Measurements from ENCODE around the gene NUP188. TPM values are rescaled to one million over a fixed set of nuclear protein-coding genes. Genes with fewer than 3 reads are reported as not detected.

The NUP188 gene
- total and polyA plus RNA-seq, 2 donors (not counting 1 experiment from before 2014, with no cell fraction given) = 42.8 to 83.6 TPM

- peak within 1 kb of the TSS; percentile 84 for H3K27ac Mint-ChIP-seq
- H3K36me3 ChIP-seq (replicated peaks in 1 of 2; ENCODE audit: control extremely low read depth in 1 of 2, control insufficient read depth in 1 of 2, extremely low read depth in 1 of 2, insufficient read depth in 2 of 2, low read length in 1 of 2) = no peaks in the 10 kb centered on the region
- DNase-seq (peak; percentile 93), ATAC-seq (ENCODE audit: low read depth) (peak; percentile 96)
- H3K9me3 Mint-ChIP-seq (ENCODE audit: insufficient read depth) = no peaks in the 10 kb centered on the region
- POLR2A ChIA-PET = interaction anchor here (0.5 to 2.3 kb wide), 4 partner anchors 8 to 709 kb away, joined by 4 to 13 read pairs (median 9); partner anchors contain the start of genes DOLPP1, ENDOG and MIGA2
- H3K4me2 ChIP-seq (replicated peaks; ENCODE audit: low read depth, low read length, poor library complexity, severe bottlenecking) = peak within 1 kb of the TSS; percentile 87
- H3K4me1 Mint-ChIP-seq = peaks cover 19% of the 10 kb centered on the region
- TF ChIP-seq EZH2 (IDR thresholded peaks at IDR 0.05; ENCODE audit: borderline replicate concordance, insufficient read depth, low read depth, low read length, poor library complexity, severe bottlenecking) = no peak
- TF ChIP-seq CTCF (IDR thresholded peaks at IDR 0.05) = peak; percentile 21
- H3K27me3 Mint-ChIP-seq = no peaks in the 10 kb centered on the region
- peak within 1 kb of the TSS in 1 of 2 donors; percentile 70 for H3K27ac ChIP-seq (ENCODE audit: low read length in 2 of 2)
- peak within 1 kb of the TSS; percentile 11 to 76 (median 63) for H3K4me3 ChIP-seq (ENCODE audit: control extremely low read depth in 1 of 5, extremely low read depth in 1 of 5, insufficient read depth in 1 of 5, low read depth in 2 of 5, low read length in 4 of 5)
- H3K9me3 ChIP-seq (ENCODE audit: control extremely low read depth in 1 of 3, control insufficient read depth in 2 of 3, insufficient read depth in 1 of 3, low read length in 2 of 3) = no peaks in the 10 kb centered on the region
- H3K4me1 ChIP-seq (ENCODE audit: control insufficient read depth in 2 of 2, insufficient read depth in 2 of 2, low read length in 2 of 2) = peaks cover 11 to 16% of the 10 kb centered on the region in 2 donors
- CTCF ChIA-PET = interaction anchor here (0.6 to 1.6 kb wide), 8 partner anchors 10 to 597 kb away, joined by 3 to 7 read pairs (median 4); partner anchors contain the start of gene DOLPP1
- 2% methylated on average over 40 of the region's 60 CpGs for WGBS (ENCODE audit: insufficient coverage)
- intact Hi-C loops (cut with micrococcal nuclease) = loop anchor here (1.0 to 2.0 kb wide), 5 partner anchors 8 to 150 kb away; partner anchors contain the start of genes CRAT, DOLK, DOLPP1 and IER5L
- H2AFZ ChIP-seq (ENCODE audit: insufficient read depth, low read depth, low read length, poor library complexity, severe bottlenecking) = peak within 1 kb of the TSS; percentile 69
- H3K79me2 ChIP-seq (ENCODE audit: control insufficient read depth, insufficient read depth, low read length) = peaks cover 31% of the 10 kb centered on the region
- H4K20me1 ChIP-seq (ENCODE audit: control insufficient read depth, insufficient read depth, low read length, poor library complexity, severe bottlenecking) = peaks cover 24% of the 10 kb centered on the region
- no peaks in the 10 kb centered on the region for H3K27me3 ChIP-seq (replicated peaks in 1 of 4; ENCODE audit: control extremely low read depth in 1 of 4, control insufficient read depth in 3 of 4, insufficient read depth in 4 of 4, low read length in 3 of 4)
- H3K9ac ChIP-seq (ENCODE audit: low read length) = peak within 1 kb of the TSS; percentile 67
- H3K4me3 Mint-ChIP-seq = peak within 1 kb of the TSS; percentile 89
Measured at GRCh38 chr9:129028192-129028966, 80.9 kb downstream of the NUP188 start, which contains the start of gene SH3GLB2. Gene SH3GLB2, minus strand, starts transcription at chr9:129028331. Its CDS starts 177 bp downstream, at chr9:129028154.

GRCh38 chr9:129030191-129030590 lies 82.7 kb downstream of the NUP188 start:
- Mint-ChIP-seq H3K4me3 (peak overlapping the region; percentile 49), H3K4me1 (peaks cover 17% of the 10 kb centered on the region), H3K9me3 (ENCODE audit: insufficient read depth) (no peaks in the 10 kb centered on the region), H3K27me3 (no peaks in the 10 kb centered on the region), H3K27ac (no peak overlapping the region)
- Histone ChIP-seq H3K36me3 (replicated peaks in 1 of 2; ENCODE audit: control extremely low read depth in 1 of 2, control insufficient read depth in 1 of 2, extremely low read depth in 1 of 2, insufficient read depth in 2 of 2, low read length in 1 of 2) (no peaks in the 10 kb centered on the region), H3K79me2 (ENCODE audit: control insufficient read depth, insufficient read depth, low read length) (peaks cover 17% of the 10 kb centered on the region), H2AFZ (ENCODE audit: insufficient read depth, low read depth, low read length, poor library complexity, severe bottlenecking) (no peak overlapping the region), H3K9me3 (ENCODE audit: control extremely low read depth in 1 of 3, control insufficient read depth in 2 of 3, insufficient read depth in 1 of 3, low read length in 2 of 3) (no peaks in the 10 kb centered on the region), H3K4me1 (ENCODE audit: control insufficient read depth in 2 of 2, insufficient read depth in 2 of 2, low read length in 2 of 2) (peaks cover 11 to 16% of the 10 kb centered on the region in 2 donors), H3K27ac (ENCODE audit: low read length in 2 of 2) (no peak overlapping the region), H3K4me3 (ENCODE audit: control extremely low read depth in 1 of 5, extremely low read depth in 1 of 5, insufficient read depth in 1 of 5, low read depth in 2 of 5, low read length in 4 of 5) (no peak overlapping the region), H4K20me1 (ENCODE audit: control insufficient read depth, insufficient read depth, low read length, poor library complexity, severe bottlenecking) (peaks cover 17% of the 10 kb centered on the region), H3K9ac (ENCODE audit: low read length) (no peak overlapping the region), H3K27me3 (replicated peaks in 1 of 4; ENCODE audit: control extremely low read depth in 1 of 4, control insufficient read depth in 3 of 4, insufficient read depth in 4 of 4, low read length in 3 of 4) (no peaks in the 10 kb centered on the region), H3K4me2 (replicated peaks; ENCODE audit: low read depth, low read length, poor library complexity, severe bottlenecking) (no peak overlapping the region)
- CTCF ChIA-PET = interaction anchor here (0.9 kb wide), 1 partner anchor 39 kb away, joined by 3 read pairs; no protein-coding TSS in a partner anchor
- ATAC-seq (ENCODE audit: low read depth) (no peak), DNase-seq (peak; percentile 13)
- intact Hi-C loops (cut with micrococcal nuclease) = no loop called here
- TF ChIP-seq EZH2 (IDR thresholded peaks at IDR 0.05; ENCODE audit: borderline replicate concordance, insufficient read depth, low read depth, low read length, poor library complexity, severe bottlenecking) (no peak), CTCF (IDR thresholded peaks at IDR 0.05) (no peak)
- POLR2A ChIA-PET = interaction anchor here (0.6 to 0.7 kb wide), 3 partner anchors 13 to 145 kb away, joined by 3 to 7 read pairs (median 4); no protein-coding TSS in a partner anchor

All from B cell (primary cell).